ENCODE data around the gene DYNC1I1. TPM values are rescaled to one million over a fixed set of nuclear protein-coding genes. Genes with fewer than 3 reads are reported as not detected.

The DYNC1I1 gene
- total RNA-seq, 1 experiment from 2014 or later, result 8.3 TPM

- H3K36me3 ChIP-seq (ENCODE audit: control insufficient read depth, insufficient read depth, low read length), result no peaks in the 10 kb centered on the region
- H3K27me3 ChIP-seq (replicated peaks; ENCODE audit: control insufficient read depth, insufficient read depth, low read length), result no peaks in the 10 kb centered on the region
- no peak overlapping the region for H3K4me3 ChIP-seq (ENCODE audit: low read depth, low read length)
- no peaks in the 10 kb centered on the region for H3K4me1 ChIP-seq
- intact Hi-C loops (cut with micrococcal nuclease; ENCODE audit: unreplicated experiment), result no loop called here
- no peak for DNase-seq
- no TSS peak for BruUV-seq (replicated peaks)
- no peak overlapping the region for H3K27ac Mint-ChIP-seq (ENCODE audit: unreplicated experiment)
- no peaks in the 10 kb centered on the region for H3K36me3 Mint-ChIP-seq (ENCODE audit: insufficient read depth, unreplicated experiment)
- no peaks in the 10 kb centered on the region for H3K4me1 Mint-ChIP-seq (ENCODE audit: low read depth, unreplicated experiment)
- no peaks in the 10 kb centered on the region for H3K9me3 Mint-ChIP-seq (ENCODE audit: unreplicated experiment)
- POLR2A ChIA-PET, result no interaction called here
- H3K4me3 Mint-ChIP-seq (ENCODE audit: unreplicated experiment), result no peak overlapping the region
- no peaks in the 10 kb centered on the region for H3K27me3 Mint-ChIP-seq (ENCODE audit: insufficient read depth, unreplicated experiment)
- CTCF ChIA-PET, result no interaction called here
- TF ChIP-seq, protein P1, sequence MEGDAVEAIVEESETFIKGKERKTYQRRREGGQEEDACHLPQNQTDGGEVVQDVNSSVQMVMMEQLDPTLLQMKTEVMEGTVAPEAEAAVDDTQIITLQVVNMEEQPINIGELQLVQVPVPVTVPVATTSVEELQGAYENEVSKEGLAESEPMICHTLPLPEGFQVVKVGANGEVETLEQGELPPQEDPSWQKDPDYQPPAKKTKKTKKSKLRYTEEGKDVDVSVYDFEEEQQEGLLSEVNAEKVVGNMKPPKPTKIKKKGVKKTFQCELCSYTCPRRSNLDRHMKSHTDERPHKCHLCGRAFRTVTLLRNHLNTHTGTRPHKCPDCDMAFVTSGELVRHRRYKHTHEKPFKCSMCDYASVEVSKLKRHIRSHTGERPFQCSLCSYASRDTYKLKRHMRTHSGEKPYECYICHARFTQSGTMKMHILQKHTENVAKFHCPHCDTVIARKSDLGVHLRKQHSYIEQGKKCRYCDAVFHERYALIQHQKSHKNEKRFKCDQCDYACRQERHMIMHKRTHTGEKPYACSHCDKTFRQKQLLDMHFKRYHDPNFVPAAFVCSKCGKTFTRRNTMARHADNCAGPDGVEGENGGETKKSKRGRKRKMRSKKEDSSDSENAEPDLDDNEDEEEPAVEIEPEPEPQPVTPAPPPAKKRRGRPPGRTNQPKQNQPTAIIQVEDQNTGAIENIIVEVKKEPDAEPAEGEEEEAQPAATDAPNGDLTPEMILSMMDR (IDR thresholded peaks at IDR 0.05; ENCODE audit: insufficient read depth in 1 of 2, low read depth in 1 of 2, low read length in 1 of 2, severe bottlenecking in 1 of 2, unreplicated experiment in 1 of 2), result no peak
- no peaks in the 10 kb centered on the region for H3K9me3 ChIP-seq
Measured at GRCh38 chr7:95921543-95921942, 149.2 kb downstream of the DYNC1I1 start.

GRCh38 chr7:95922191-95922590 lies 149.8 kb downstream of the DYNC1I1 start:
- TF ChIP-seq, protein P1 (IDR thresholded peaks at IDR 0.05; ENCODE audit: insufficient read depth in 1 of 2, low read depth in 1 of 2, low read length in 1 of 2, severe bottlenecking in 1 of 2, unreplicated experiment in 1 of 2), result no peak
- POLR2A ChIA-PET, result no interaction called here

GRCh38 chr7:95925236-95925635 lies 152.9 kb downstream of the DYNC1I1 start:
- POLR2A ChIA-PET, result no interaction called here
- TF ChIP-seq, protein P1 (IDR thresholded peaks at IDR 0.05; ENCODE audit: insufficient read depth in 1 of 2, low read depth in 1 of 2, low read length in 1 of 2, severe bottlenecking in 1 of 2, unreplicated experiment in 1 of 2), result no peak
- DNase-seq, result no peak
- no peaks in the 10 kb centered on the region for H3K4me1 ChIP-seq
- intact Hi-C loops (cut with micrococcal nuclease; ENCODE audit: unreplicated experiment), result no loop called here
- CTCF ChIA-PET, result no interaction called here
- no TSS peak for BruUV-seq (replicated peaks)
- no peaks in the 10 kb centered on the region for H3K9me3 ChIP-seq
- no peaks in the 10 kb centered on the region for H3K36me3 ChIP-seq (ENCODE audit: control insufficient read depth, insufficient read depth, low read length)
- no peaks in the 10 kb centered on the region for H3K9me3 Mint-ChIP-seq (ENCODE audit: unreplicated experiment)
- no peaks in the 10 kb centered on the region for H3K4me1 Mint-ChIP-seq (ENCODE audit: low read depth, unreplicated experiment)
- H3K4me3 Mint-ChIP-seq (ENCODE audit: unreplicated experiment), result no peak overlapping the region
- no peak overlapping the region for H3K4me3 ChIP-seq (ENCODE audit: low read depth, low read length)
- H3K27ac Mint-ChIP-seq (ENCODE audit: unreplicated experiment), result no peak overlapping the region
- no peaks in the 10 kb centered on the region for H3K36me3 Mint-ChIP-seq (ENCODE audit: insufficient read depth, unreplicated experiment)
- H3K27me3 ChIP-seq (replicated peaks; ENCODE audit: control insufficient read depth, insufficient read depth, low read length), result no peaks in the 10 kb centered on the region
- H3K27me3 Mint-ChIP-seq (ENCODE audit: insufficient read depth, unreplicated experiment), result no peaks in the 10 kb centered on the region

More at GRCh38 chr7:95922191-95922590, 149.8 kb downstream of the DYNC1I1 start:
- CTCF ChIA-PET, result interaction anchor here (0.7 kb wide), 1 partner anchor 40 kb away, joined by 3 read pairs; no protein-coding TSS in a partner anchor
- H3K4me1 ChIP-seq, result no peaks in the 10 kb centered on the region
- BruUV-seq (replicated peaks), result no TSS peak
- no peaks in the 10 kb centered on the region for H3K4me1 Mint-ChIP-seq (ENCODE audit: low read depth, unreplicated experiment)
- H3K9me3 ChIP-seq, result no peaks in the 10 kb centered on the region
- no peaks in the 10 kb centered on the region for H3K36me3 Mint-ChIP-seq (ENCODE audit: insufficient read depth, unreplicated experiment)
- no peaks in the 10 kb centered on the region for H3K9me3 Mint-ChIP-seq (ENCODE audit: unreplicated experiment)
- no peaks in the 10 kb centered on the region for H3K27me3 Mint-ChIP-seq (ENCODE audit: insufficient read depth, unreplicated experiment)
- no peak for DNase-seq
- H3K36me3 ChIP-seq (ENCODE audit: control insufficient read depth, insufficient read depth, low read length), result no peaks in the 10 kb centered on the region
- intact Hi-C loops (cut with micrococcal nuclease; ENCODE audit: unreplicated experiment), result no loop called here
- H3K27ac Mint-ChIP-seq (ENCODE audit: unreplicated experiment), result no peak overlapping the region
- H3K4me3 ChIP-seq (ENCODE audit: low read depth, low read length), result no peak overlapping the region
- H3K27me3 ChIP-seq (replicated peaks; ENCODE audit: control insufficient read depth, insufficient read depth, low read length), result no peaks in the 10 kb centered on the region
- no peak overlapping the region for H3K4me3 Mint-ChIP-seq (ENCODE audit: unreplicated experiment)

All from Caco-2 (cell line).